GM20000 (cell line): Measurements from ENCODE around the gene DUSP5.
A peak's percentile ranks its signal among the peaks of the same experiment; 100 is the strongest.

Experiments
- DNase-seq: peaks from one replicate; pipeline ENCODE4 v3.0.0; 2012; ENCODE audit warnings: low spot score
- CTCF ChIP-seq: IDR thresholded peaks from 2 replicates; pipeline ENCODE4 v1.5.1; 2012; ENCODE audit warnings: mild to moderate bottlenecking, control low read depth; ENCODE audit errors: extremely low read depth, missing control alignments

Gene DUSP5

GRCh38 chr10:110497438-110498086, at the start of gene DUSP5:
TSS of gene DUSP5 (plus strand) at chr10:110497907. CDS start at chr10:110498122, 215 bp downstream.
- DNase-seq = peak; percentile 98
- TF ChIP-seq CTCF = no peak

- no peak for TF ChIP-seq CTCF
- DNase-seq = no peak
Measured at GRCh38 chr10:110448682-110449418, 48.9 kb upstream of the DUSP5 start.

GRCh38 chr10:110455446-110455845, 42.3 kb upstream of the DUSP5 start:
- DNase-seq = no peak

GRCh38 chr10:110456046-110456445, 41.7 kb upstream of the DUSP5 start:
- DNase-seq = no peak

More at GRCh38 chr10:110455446-110455845, 42.3 kb upstream of the DUSP5 start:
- no peak for TF ChIP-seq CTCF

GRCh38 chr10:110456523-110457091, 41.1 kb upstream of the DUSP5 start:
- no peak for DNase-seq
- no peak for TF ChIP-seq CTCF

More at GRCh38 chr10:110456046-110456445, 41.7 kb upstream of the DUSP5 start:
- TF ChIP-seq CTCF = no peak

GRCh38 chr10:110457851-110458250, 39.9 kb upstream of the DUSP5 start:
- TF ChIP-seq CTCF = no peak
- DNase-seq = no peak
